ENCODE data around the gene RIPOR3. TPM values are rescaled to one million over a fixed set of nuclear protein-coding genes. Genes with fewer than 3 reads are reported as not detected.
"Not testable (repeated sequence)": the region's sequence is repeated elsewhere in the genome, so short reads cannot be mapped to it uniquely, and the experiment has no call there.

RIPOR3 gene
- total RNA-seq, 1 donor from 2014 or later, result 0.12 TPM

- TF ChIP-seq CTCF (IDR thresholded peaks at IDR 0.05), result no peak
- H3K4me1 Mint-ChIP-seq (ENCODE audit: low read depth), result peaks cover 17% of the 10 kb centered on the region
- H3K36me3 Mint-ChIP-seq (ENCODE audit: low read depth), result no peaks in the 10 kb centered on the region
- H3K9me3 Mint-ChIP-seq (ENCODE audit: low read depth), result no peaks in the 10 kb centered on the region
- DNase-seq (ENCODE audit: low spot score), result no peak
- no peak overlapping the region for H3K4me3 Mint-ChIP-seq (ENCODE audit: unreplicated experiment)
- H3K27ac Mint-ChIP-seq (ENCODE audit: unreplicated experiment), result no peak overlapping the region
- peaks cover 2% of the 10 kb centered on the region for H3K27me3 Mint-ChIP-seq (ENCODE audit: low read depth)
These were observed 11.0 kb downstream of the RIPOR3 start for GRCh38 chr20:50680105-50680960.

- no peaks in the 10 kb centered on the region for H3K36me3 Mint-ChIP-seq (ENCODE audit: low read depth)
- peaks cover 2% of the 10 kb centered on the region for H3K27me3 Mint-ChIP-seq (ENCODE audit: low read depth)
- no peaks in the 10 kb centered on the region for H3K9me3 Mint-ChIP-seq (ENCODE audit: low read depth)
- DNase-seq (ENCODE audit: low spot score), result no peak
- no peak overlapping the region for H3K27ac Mint-ChIP-seq (ENCODE audit: unreplicated experiment)
- H3K4me1 Mint-ChIP-seq (ENCODE audit: low read depth), result peaks cover 17% of the 10 kb centered on the region
- H3K4me3 Mint-ChIP-seq (ENCODE audit: unreplicated experiment), result no peak overlapping the region
- TF ChIP-seq CTCF (IDR thresholded peaks at IDR 0.05), result no peak
These were observed 11.6 kb downstream of the RIPOR3 start for GRCh38 chr20:50679753-50680104.

DNA sequence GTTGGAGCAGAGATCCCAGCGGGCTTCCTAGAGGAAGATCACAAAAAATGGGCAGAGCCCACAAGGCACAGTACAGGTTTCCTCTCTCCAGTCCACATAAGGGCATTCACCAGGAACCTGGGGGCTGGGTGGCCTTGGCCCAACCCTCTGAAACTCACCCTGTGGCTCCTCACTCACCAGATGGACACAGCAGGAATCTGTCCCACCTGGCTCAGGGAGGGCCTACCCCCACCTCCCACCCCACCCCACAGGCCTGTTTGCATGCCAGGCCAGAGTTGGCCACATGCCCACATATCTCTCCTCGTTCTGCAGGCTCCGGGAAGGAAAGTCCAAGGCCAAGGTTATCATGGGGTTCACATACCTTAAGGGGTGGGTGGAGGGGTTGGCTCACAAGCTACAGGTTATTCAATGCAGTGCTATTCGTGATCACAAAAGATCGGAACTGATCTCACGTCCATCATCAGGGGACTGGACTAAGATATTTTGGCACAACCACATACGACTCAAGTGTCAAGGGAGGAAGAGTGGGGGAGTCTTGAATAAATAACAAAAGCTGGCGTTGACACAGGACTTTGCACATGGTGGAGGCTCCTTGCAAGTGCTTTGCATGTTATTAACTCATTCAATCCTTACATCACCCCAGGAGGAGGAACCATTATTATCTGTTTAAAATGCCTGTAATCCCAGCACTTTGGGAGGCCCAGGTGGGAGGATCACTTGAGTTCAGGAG is 13.0 kb downstream of the RIPOR3 start:
- H3K27ac Mint-ChIP-seq (ENCODE audit: unreplicated experiment), result no peak overlapping the region
- H3K9me3 Mint-ChIP-seq (ENCODE audit: low read depth), result no peaks in the 10 kb centered on the region
- peaks cover 2% of the 10 kb centered on the region for H3K27me3 Mint-ChIP-seq (ENCODE audit: low read depth)
- H3K4me3 Mint-ChIP-seq (ENCODE audit: unreplicated experiment), result no peak overlapping the region
- DNase-seq (ENCODE audit: low spot score), result no peak
- peaks cover 17% of the 10 kb centered on the region for H3K4me1 Mint-ChIP-seq (ENCODE audit: low read depth)
- TF ChIP-seq CTCF (IDR thresholded peaks at IDR 0.05), result no peak
- H3K36me3 Mint-ChIP-seq (ENCODE audit: low read depth), result no peaks in the 10 kb centered on the region

DNA sequence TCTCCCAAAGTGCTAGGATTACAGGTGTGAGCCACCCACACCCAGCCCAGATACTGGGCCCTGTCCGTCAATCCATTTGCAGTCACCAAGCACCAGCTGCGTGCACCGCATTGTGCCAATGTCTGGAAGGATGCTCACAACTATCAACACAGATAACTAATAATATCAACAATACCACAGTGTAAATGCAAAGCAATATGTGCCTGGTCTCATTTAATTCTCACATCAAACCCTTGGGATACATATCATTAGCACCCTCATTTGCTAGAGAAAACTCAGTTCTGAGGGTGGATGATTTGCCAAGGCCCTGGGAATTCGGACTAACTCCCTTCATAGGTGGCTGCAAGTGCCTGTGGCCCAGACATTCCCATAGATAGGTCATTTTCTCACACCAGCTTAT is 14.5 kb downstream of the RIPOR3 start:
- peaks cover 17% of the 10 kb centered on the region for H3K4me1 Mint-ChIP-seq (ENCODE audit: low read depth)
- no peak overlapping the region for H3K4me3 Mint-ChIP-seq (ENCODE audit: unreplicated experiment)
- no peaks in the 10 kb centered on the region for H3K36me3 Mint-ChIP-seq (ENCODE audit: low read depth)
- no peak for TF ChIP-seq CTCF (IDR thresholded peaks at IDR 0.05)
- DNase-seq (ENCODE audit: low spot score), result no peak
- H3K27me3 Mint-ChIP-seq (ENCODE audit: low read depth), result no peaks in the 10 kb centered on the region
- H3K9me3 Mint-ChIP-seq (ENCODE audit: low read depth), result no peaks in the 10 kb centered on the region
- no peak overlapping the region for H3K27ac Mint-ChIP-seq (ENCODE audit: unreplicated experiment)

GRCh38 chr20:50676377-50676731 is 15.0 kb downstream of the RIPOR3 start:
- not testable (repeated sequence) for DNase-seq (ENCODE audit: low spot score); H3K27ac Mint-ChIP-seq (ENCODE audit: unreplicated experiment); H3K27me3 Mint-ChIP-seq (ENCODE audit: low read depth); H3K36me3 Mint-ChIP-seq (ENCODE audit: low read depth); H3K4me3 Mint-ChIP-seq (ENCODE audit: unreplicated experiment); H3K9me3 Mint-ChIP-seq (ENCODE audit: low read depth)
- peaks cover 17% of the 10 kb centered on the region for H3K4me1 Mint-ChIP-seq (ENCODE audit: low read depth)
